Frontal cortex (tissue), 4 donors: ENCODE results near the gene PLCL1. TPM values are rescaled to one million over a fixed set of nuclear protein-coding genes. Genes with fewer than 3 reads are reported as not detected.

Experiments
- DNase-seq, 2 donors: peaks; one replicate each; pipeline ENCODE4 v3.0.0; 2012; ENCODE audit warnings: low spot score in 2 of 2
- FAIRE-seq: peaks from 2 replicates; lab custom pipeline; 2012; peaks lifted over from hg19 to GRCh38; lab: Jason Lieb, UNC
- total RNA-seq: library from RNA; depleted of rRNA; stranded (reverse); fragments of >200 nt; gene quantifications from one replicate; pipeline ENCODE4 v1.2.3, GENCODE V29; 2014
- donor health status: control.
- donor health status: control.
- donor health status: control.

The PLCL1 gene
- total RNA-seq, 1 donor from 2014 or later, result 32.6 TPM

GRCh38 chr2:197914778-197915177 is 110.4 kb downstream of the PLCL1 start:
- no peak for FAIRE-seq
- DNase-seq, result no peak

- FAIRE-seq (no peak), DNase-seq (no peak)
Observed at GRCh38 chr2:197915548-197916265, 111.3 kb downstream of the PLCL1 start.

GRCh38 chr2:197919487-197919886 is 115.1 kb downstream of the PLCL1 start:
- FAIRE-seq, result no peak

GRCh38 chr2:197920088-197920487 is 115.7 kb downstream of the PLCL1 start:
- FAIRE-seq, result no peak

More at GRCh38 chr2:197919487-197919886, 115.1 kb downstream of the PLCL1 start:
- DNase-seq, result no peak

GRCh38 chr2:197920592-197921201 is 116.3 kb downstream of the PLCL1 start:
- DNase-seq (no peak), FAIRE-seq (no peak)

More at GRCh38 chr2:197920088-197920487, 115.7 kb downstream of the PLCL1 start:
- no peak for DNase-seq

- DNase-seq (no peak), FAIRE-seq (no peak)
Observed at GRCh38 chr2:197924483-197924882, 120.1 kb downstream of the PLCL1 start.

- DNase-seq (no peak), FAIRE-seq (no peak)
Observed at GRCh38 chr2:197925204-197925603, 120.8 kb downstream of the PLCL1 start.

GRCh38 chr2:197925976-197926375 is 121.6 kb downstream of the PLCL1 start:
- DNase-seq (no peak), FAIRE-seq (no peak)

GRCh38 chr2:197926673-197927072 is 122.3 kb downstream of the PLCL1 start:
- DNase-seq (no peak), FAIRE-seq (no peak)

- no peak for FAIRE-seq
- DNase-seq, result no peak
Observed at GRCh38 chr2:197927994-197928393, 123.6 kb downstream of the PLCL1 start.

GRCh38 chr2:197929008-197929885 is 124.9 kb downstream of the PLCL1 start:
- DNase-seq, result no peak
- FAIRE-seq, result no peak

- no peak for FAIRE-seq
Observed at GRCh38 chr2:197929886-197930227, 125.5 kb downstream of the PLCL1 start.

GRCh38 chr2:197930570-197931278 is 126.3 kb downstream of the PLCL1 start:
- DNase-seq (no peak), FAIRE-seq (no peak)

More at GRCh38 chr2:197929886-197930227, 125.5 kb downstream of the PLCL1 start:
- no peak for DNase-seq

GRCh38 chr2:197931661-197932312 is 127.4 kb downstream of the PLCL1 start:
- DNase-seq (no peak), FAIRE-seq (no peak)

GRCh38 chr2:197932374-197932773 is 128.0 kb downstream of the PLCL1 start:
- DNase-seq, result no peak
- no peak for FAIRE-seq

- FAIRE-seq (peak; percentile 31), DNase-seq (no peak)
Observed at GRCh38 chr2:197934261-197934933, 130.0 kb downstream of the PLCL1 start.

GRCh38 chr2:197934934-197935289 is 130.5 kb downstream of the PLCL1 start:
- FAIRE-seq (no peak), DNase-seq (no peak)

- DNase-seq (no peak), FAIRE-seq (no peak)
Observed at GRCh38 chr2:197937814-197938213, 133.4 kb downstream of the PLCL1 start.

- FAIRE-seq, result no peak
- DNase-seq, result no peak
Observed at GRCh38 chr2:197938555-197938954, 134.2 kb downstream of the PLCL1 start.
